Mucosa of stomach (tissue), 1 donor: Measurements from ENCODE around the gene NOMO2.
"Not testable (repeated sequence)": the region's sequence is repeated elsewhere in the genome, so short reads cannot be mapped to it uniquely, and the experiment has no call there.

Experiments used
- H3K27me3 ChIP-seq: one replicate; pipeline ENCODE4 v1.7.0; 2013; ENCODE audit warnings: mild to moderate bottlenecking, low read length; ENCODE audit not compliant: control insufficient read depth, insufficient read depth
- H3K36me3 ChIP-seq: one replicate; pipeline ENCODE4 v1.7.0; 2013; ENCODE audit warnings: low read length; ENCODE audit not compliant: control insufficient read depth, insufficient read depth
- H3K4me1 ChIP-seq: one replicate; pipeline ENCODE4 v1.7.0; 2013; ENCODE audit warnings: mild to moderate bottlenecking, low read length; ENCODE audit not compliant: control insufficient read depth, insufficient read depth
- H3K4me3 ChIP-seq: one replicate; pipeline ENCODE4 v1.7.0; 2013; ENCODE audit warnings: low read length
- H3K9ac ChIP-seq: one replicate; pipeline ENCODE4 v1.7.0; 2013; ENCODE audit warnings: mild to moderate bottlenecking, low read length, moderate library complexity
- H3K9me3 ChIP-seq: one replicate; pipeline ENCODE4 v1.7.0; 2013; ENCODE audit warnings: mild to moderate bottlenecking, low read length, moderate library complexity; ENCODE audit not compliant: control insufficient read depth
- donor health status: Pancreatic carcinoma.

NOMO2 gene

GRCh38 chr16:18561727-18562314, at the start of gene NOMO2:
Gene NOMO2 (minus strand): TSS chr16:18562097. CDS start chr16:18562040, 57 bp downstream.
- not testable (repeated sequence) for H3K9ac ChIP-seq, H3K4me1 ChIP-seq, H3K4me3 ChIP-seq, H3K36me3 ChIP-seq, H3K27me3 ChIP-seq, H3K9me3 ChIP-seq

- not testable (repeated sequence) for H3K36me3 ChIP-seq, H3K9me3 ChIP-seq, H3K27me3 ChIP-seq, H3K4me1 ChIP-seq, H3K4me3 ChIP-seq, H3K9ac ChIP-seq
Observed at GRCh38 chr16:18610147-18610803, 48.4 kb upstream of the NOMO2 start.

GRCh38 chr16:18608271-18608670, 46.4 kb upstream of the NOMO2 start:
- H3K4me1 ChIP-seq, H3K9me3 ChIP-seq, H3K27me3 ChIP-seq, H3K4me3 ChIP-seq, H3K36me3 ChIP-seq, H3K9ac ChIP-seq: not testable (repeated sequence)

- not testable (repeated sequence) for H3K27me3 ChIP-seq, H3K36me3 ChIP-seq, H3K4me3 ChIP-seq, H3K9me3 ChIP-seq, H3K9ac ChIP-seq, H3K4me1 ChIP-seq
Observed at GRCh38 chr16:18603572-18604246, 41.8 kb upstream of the NOMO2 start.

GRCh38 chr16:18598582-18598981, 36.7 kb upstream of the NOMO2 start:
- not testable (repeated sequence) for H3K9me3 ChIP-seq, H3K4me3 ChIP-seq, H3K4me1 ChIP-seq, H3K9ac ChIP-seq, H3K27me3 ChIP-seq, H3K36me3 ChIP-seq

- not testable (repeated sequence) for H3K27me3 ChIP-seq, H3K9me3 ChIP-seq, H3K9ac ChIP-seq, H3K4me1 ChIP-seq, H3K4me3 ChIP-seq, H3K36me3 ChIP-seq
Observed at GRCh38 chr16:18597734-18598133, 35.8 kb upstream of the NOMO2 start.

- H3K9ac ChIP-seq, H3K9me3 ChIP-seq, H3K4me3 ChIP-seq, H3K27me3 ChIP-seq, H3K36me3 ChIP-seq, H3K4me1 ChIP-seq: not testable (repeated sequence)
Observed at GRCh38 chr16:18597319-18597718, 35.4 kb upstream of the NOMO2 start.

GRCh38 chr16:18595796-18596195, 33.9 kb upstream of the NOMO2 start:
- not testable (repeated sequence) for H3K9me3 ChIP-seq, H3K36me3 ChIP-seq, H3K4me1 ChIP-seq, H3K27me3 ChIP-seq, H3K4me3 ChIP-seq, H3K9ac ChIP-seq

GRCh38 chr16:18594880-18595279, 33.0 kb upstream of the NOMO2 start:
- not testable (repeated sequence) for H3K27me3 ChIP-seq, H3K9ac ChIP-seq, H3K36me3 ChIP-seq, H3K4me3 ChIP-seq, H3K4me1 ChIP-seq, H3K9me3 ChIP-seq

GRCh38 chr16:18593904-18594303, 32.0 kb upstream of the NOMO2 start:
- H3K9ac ChIP-seq, H3K9me3 ChIP-seq, H3K4me1 ChIP-seq, H3K36me3 ChIP-seq, H3K27me3 ChIP-seq, H3K4me3 ChIP-seq: not testable (repeated sequence)

GRCh38 chr16:18592982-18593381, 31.1 kb upstream of the NOMO2 start:
- not testable (repeated sequence) for H3K36me3 ChIP-seq, H3K27me3 ChIP-seq, H3K4me1 ChIP-seq, H3K9me3 ChIP-seq, H3K9ac ChIP-seq, H3K4me3 ChIP-seq

GRCh38 chr16:18591908-18592307, 30.0 kb upstream of the NOMO2 start:
- H3K36me3 ChIP-seq, H3K4me1 ChIP-seq, H3K27me3 ChIP-seq, H3K9me3 ChIP-seq, H3K9ac ChIP-seq, H3K4me3 ChIP-seq: not testable (repeated sequence)

- H3K4me3 ChIP-seq, H3K9ac ChIP-seq, H3K27me3 ChIP-seq, H3K4me1 ChIP-seq, H3K36me3 ChIP-seq, H3K9me3 ChIP-seq: not testable (repeated sequence)
Observed at GRCh38 chr16:18591441-18591840, 29.5 kb upstream of the NOMO2 start.
